ENCODE results near the gene RSPH10B.
"Not testable (repeated sequence)": the region's sequence is repeated elsewhere in the genome, so short reads cannot be mapped to it uniquely, and the experiment has no call there.

The RSPH10B gene

GRCh38 chr7:5926263-5926870 is 44.1 kb downstream of the RSPH10B start:
- not testable (repeated sequence) for DNase-seq

DNA sequence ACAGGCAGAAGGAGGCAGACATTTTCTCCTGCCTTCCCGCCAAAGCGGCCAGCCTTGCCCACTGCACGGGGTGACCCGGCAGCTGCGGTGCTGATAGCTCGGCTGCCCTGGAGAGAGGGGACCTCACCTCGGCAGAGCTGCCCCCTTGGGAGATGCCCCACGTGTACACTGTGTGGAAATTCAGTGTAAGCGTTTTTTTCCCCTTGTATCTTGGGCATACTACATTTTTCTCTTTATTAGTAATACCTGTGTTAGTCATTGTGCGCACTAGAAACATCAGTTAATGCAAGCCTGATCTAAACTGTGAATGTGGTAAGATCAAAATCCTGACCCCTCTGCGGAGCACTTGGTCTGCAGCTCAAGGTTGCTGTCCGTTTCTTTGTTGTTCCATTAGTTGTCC is 45.9 kb downstream of the RSPH10B start:
- not testable (repeated sequence) for DNase-seq

DNA sequence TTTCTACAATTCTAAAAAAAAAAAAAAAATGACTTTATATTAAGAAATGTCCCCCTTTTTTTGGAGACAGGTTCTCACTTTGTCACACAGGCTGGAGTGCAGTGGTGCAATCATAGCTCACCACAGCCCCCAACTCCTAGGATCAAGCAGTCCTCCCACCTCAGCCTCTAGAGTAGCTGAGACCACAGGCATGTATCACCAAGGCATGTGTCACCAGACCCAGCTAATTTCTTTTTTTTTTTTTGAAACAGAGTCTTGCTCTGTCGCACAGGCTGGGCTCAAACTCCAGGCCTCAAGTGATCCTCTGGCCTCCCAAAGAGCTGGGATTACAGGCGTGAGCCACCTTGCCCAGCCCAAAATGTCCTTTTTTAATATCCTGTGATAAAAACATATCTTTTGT is 46.3 kb downstream of the RSPH10B start:
- not testable (repeated sequence) for DNase-seq

- not testable (repeated sequence) for DNase-seq
Measured at GRCh38 chr7:5916529-5916928, 54.0 kb downstream of the RSPH10B start.

- DNase-seq, result not testable (repeated sequence)
Measured at GRCh38 chr7:5908835-5909234, 61.7 kb downstream of the RSPH10B start.

- DNase-seq, result not testable (repeated sequence)
Measured at GRCh38 chr7:5904726-5905125, 65.8 kb downstream of the RSPH10B start.

DNA sequence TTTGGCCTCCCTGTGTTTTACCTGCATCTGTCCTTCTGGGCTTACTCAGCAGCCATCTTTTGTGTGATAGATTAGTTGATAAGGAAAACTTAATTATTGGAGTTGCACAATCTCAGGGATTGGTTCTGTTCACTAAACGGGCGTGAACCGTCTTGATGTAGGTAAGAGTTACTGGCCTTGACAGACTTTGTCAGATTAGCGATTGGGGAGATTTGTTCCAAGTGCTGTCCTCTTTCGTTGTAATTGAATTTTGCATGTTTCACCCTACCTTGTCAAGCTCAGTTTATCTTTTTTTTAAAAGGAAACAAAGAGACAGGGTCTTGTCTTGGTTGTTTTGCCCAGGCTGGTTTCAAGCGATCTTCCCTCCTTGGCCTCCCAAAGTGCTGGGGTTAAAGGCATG is 67.5 kb downstream of the RSPH10B start:
- DNase-seq, result not testable (repeated sequence)

GRCh38 chr7:5898480-5899224 is 71.8 kb downstream of the RSPH10B start, which contains the start of gene CCZ1:
CCZ1 (plus strand) TSS chr7:5898733; CDS start chr7:5898800, 67 bp downstream.
- peak; percentile 75 for DNase-seq

GRCh38 chr7:5897369-5897919 is 73.0 kb downstream of the RSPH10B start:
- not testable (repeated sequence) for DNase-seq

DNA sequence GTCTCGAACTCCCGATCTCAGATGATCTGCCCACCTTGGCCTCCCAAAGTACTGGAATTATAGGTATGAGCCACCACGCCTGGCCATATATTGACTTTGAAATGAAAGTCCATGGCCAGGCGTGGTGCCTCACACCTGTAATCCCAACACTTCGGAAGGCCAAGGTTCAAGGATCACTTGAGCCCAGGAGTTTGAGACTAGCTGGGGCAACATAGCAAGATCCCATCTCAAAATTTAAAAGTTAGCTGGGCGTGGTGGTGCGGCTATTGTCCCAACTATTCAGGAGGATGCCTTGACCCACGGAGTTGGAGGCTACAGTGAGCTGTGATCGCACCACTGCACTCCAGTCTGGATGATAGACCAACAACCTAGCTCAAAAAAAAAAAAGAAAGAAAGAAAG is 78.0 kb downstream of the RSPH10B start:
- no peak for DNase-seq

GRCh38 chr7:5890244-5890643 is 80.2 kb downstream of the RSPH10B start:
- not testable (repeated sequence) for DNase-seq

DNA sequence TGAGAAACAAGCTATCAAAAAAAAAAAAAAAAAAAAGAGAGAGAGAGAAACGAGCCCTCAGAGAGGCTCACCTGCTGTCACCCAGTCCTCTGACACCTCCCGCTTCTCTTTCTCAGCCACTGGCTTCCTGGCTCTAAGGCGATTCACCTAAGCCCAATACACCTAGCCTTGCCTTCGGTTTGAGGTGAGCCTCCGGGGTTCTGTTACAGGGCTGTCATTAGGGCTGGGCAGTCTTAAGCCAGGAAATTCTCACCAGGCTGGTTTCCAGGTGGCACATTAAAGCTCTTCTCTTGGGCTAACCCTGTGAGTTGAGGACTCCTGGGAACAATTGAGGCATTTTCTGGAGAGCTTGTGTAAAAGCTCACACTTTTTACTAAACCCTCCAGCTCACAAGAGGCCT is 82.5 kb downstream of the RSPH10B start:
- DNase-seq, result not testable (repeated sequence)

- DNase-seq, result not testable (repeated sequence)
Measured at GRCh38 chr7:5884431-5884830, 86.1 kb downstream of the RSPH10B start.

DNA sequence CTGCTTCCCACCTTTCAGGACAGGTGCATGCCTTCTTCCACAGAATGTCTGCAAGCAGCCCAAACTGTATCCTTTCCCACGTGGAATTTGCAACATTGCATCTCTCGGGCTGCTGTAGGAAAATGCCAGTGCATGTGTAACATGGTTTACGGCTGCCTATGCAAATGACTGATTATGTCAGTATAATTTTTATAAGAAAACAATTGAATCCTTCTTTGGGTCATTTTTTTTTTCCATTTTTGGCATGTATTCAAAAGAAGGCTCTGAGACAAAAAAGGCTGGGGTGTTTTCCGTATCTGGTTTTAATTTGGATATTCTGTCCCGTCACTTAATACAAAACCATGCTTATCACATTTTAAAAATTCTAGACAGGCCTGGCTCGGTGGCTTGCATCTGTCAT is 90.4 kb downstream of the RSPH10B start:
- DNase-seq, result not testable (repeated sequence)

GRCh38 chr7:5879591-5879990 is 90.9 kb downstream of the RSPH10B start:
- not testable (repeated sequence) for DNase-seq

Measured in CD4-positive, alpha-beta T cell treated with Interleukin-12 subunit alpha and Interleukin-12 subunit beta, for 1 hour (primary cell).